ENCODE results near the gene SEMA6A. TPM values are rescaled to one million over a fixed set of nuclear protein-coding genes. Genes with fewer than 3 reads are reported as not detected.

SEMA6A gene
- total and polyA plus RNA-seq, 10 of the 15 experiments (the other 5 are each of a cell fraction or from before 2014, with no cell fraction given) = 0.16 to 10.2 (median 1.1) TPM

DNA sequence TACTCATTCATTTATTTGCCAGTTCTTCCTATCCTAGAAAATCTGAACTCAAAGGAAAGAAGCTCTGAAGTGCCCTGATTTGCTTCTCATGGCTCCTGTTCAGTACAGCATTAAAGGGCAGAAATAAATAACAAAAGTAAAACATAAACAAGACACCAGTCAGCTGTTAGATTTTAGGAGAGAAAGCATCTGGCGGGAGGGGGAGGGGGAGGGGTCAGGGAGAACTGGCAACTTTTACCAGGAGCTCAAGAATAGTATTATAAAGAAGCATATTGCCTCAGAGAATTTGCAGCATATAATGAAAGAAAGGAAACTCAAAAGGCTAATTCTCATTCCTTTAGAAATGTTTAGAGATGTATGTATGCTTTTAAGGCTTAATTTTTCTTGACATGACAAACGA, 68.1 kb downstream of the SEMA6A start:
- POLR2A ChIA-PET = interaction anchor here (0.6 to 0.8 kb wide), 2 partner anchors 45 to 119 kb away, joined by 4 to 6 read pairs; no protein-coding TSS in a partner anchor
- in situ Hi-C loops (cut with MboI) = no loop called here

More for the DNA sequence above, 68.1 kb downstream of the SEMA6A start:
- no peak overlapping the region for H3K4me2 ChIP-seq (ENCODE audit: control insufficient read depth, insufficient read depth)
- no peak for FAIRE-seq
- DNase-seq (ENCODE audit: low read depth, low spot score) = no peak
- ChIA-PET SMC1A (ENCODE audit: uncharacterized antibody, unreplicated experiment) (interaction anchor here (0.9 to 2.4 kb wide), 5 partner anchors 9 to 56 kb away, joined by 3 to 8 read pairs (median 4); no protein-coding TSS in a partner anchor), RAD21 (ENCODE audit: unreplicated experiment) (interaction anchor here (0.6 kb wide), 2 partner anchors 18 to 68 kb away, joined by 3 read pairs; partner anchors contain the start of gene SEMA6A), CTCF (interaction anchor here (0.6 to 1.0 kb wide), 2 partner anchors 298 to 1867 kb away, joined by 3 read pairs; no protein-coding TSS in a partner anchor)
- H3K9ac ChIP-seq (ENCODE audit: control insufficient read depth, insufficient read depth, low read length) = no peak overlapping the region
- H2AFZ ChIP-seq (ENCODE audit: control insufficient read depth, low read depth, low read length) = no peak overlapping the region
- no peak for ATAC-seq
- TF ChIP-seq HCFC1 (IDR thresholded peaks at IDR 0.05; ENCODE audit: low read length) (no peak), EP300 (IDR thresholded peaks at IDR 0.05; ENCODE audit: borderline replicate concordance in 1 of 2, control insufficient read depth in 1 of 2, low read depth in 2 of 2, low read length in 2 of 2) (no peak), RUNX3 (IDR thresholded peaks at IDR 0.05; ENCODE audit: low read length) (no peak), RCOR1 (conservative IDR thresholded peaks at IDR 0.05; ENCODE audit: low read depth, low read length) (no peak), POLR2A (IDR thresholded peaks at IDR 0.05; ENCODE audit: low read depth, low read length) (no peak), ATF3 (IDR thresholded peaks at IDR 0.05; ENCODE audit: borderline replicate concordance, extremely low read depth, low read depth, low read length) (no peak), ZNF24 (IDR thresholded peaks at IDR 0.05) (no peak), SIX5 (IDR thresholded peaks at IDR 0.05; ENCODE audit: low read depth, low read length, severe bottlenecking) (no peak), LARP7 (IDR thresholded peaks at IDR 0.05) (no peak), NKRF (conservative IDR thresholded peaks at IDR 0.05) (no peak), YY1 (IDR thresholded peaks at IDR 0.05; ENCODE audit: low read depth, low read length) (no peak), MTA3 (IDR thresholded peaks at IDR 0.05; ENCODE audit: borderline replicate concordance, low read length) (no peak), RB1 (IDR thresholded peaks at IDR 0.05; ENCODE audit: borderline replicate concordance) (no peak), BACH1 (IDR thresholded peaks at IDR 0.05; ENCODE audit: borderline replicate concordance) (no peak), PAX8 (IDR thresholded peaks at IDR 0.05) (no peak), CHD1 (IDR thresholded peaks at IDR 0.05; ENCODE audit: low read depth, low read length) (no peak)
- no TSS peak for BruUV-seq (replicated peaks)
- H3K4me1 ChIP-seq (ENCODE audit: control insufficient read depth, insufficient read depth, low read length) = no peaks in the 10 kb centered on the region
- no peak overlapping the region for H3K27ac ChIP-seq (ENCODE audit: control insufficient read depth, insufficient read depth)
- H3K79me2 ChIP-seq (ENCODE audit: control insufficient read depth, insufficient read depth, low read length) = no peaks in the 10 kb centered on the region
- no peaks in the 10 kb centered on the region for H3K27me3 ChIP-seq (replicated peaks in 1 of 2; ENCODE audit: control insufficient read depth in 2 of 2, insufficient read depth in 2 of 2, low read length in 1 of 2)
- no peaks in the 10 kb centered on the region for H3K36me3 ChIP-seq (ENCODE audit: control insufficient read depth in 2 of 2, insufficient read depth in 2 of 2, low read length in 1 of 2)
- H4K20me1 ChIP-seq (ENCODE audit: control insufficient read depth, insufficient read depth) = no peaks in the 10 kb centered on the region
- H3K4me3 ChIP-seq = no peak overlapping the region
- whole genome bisulfite sequencing (ENCODE audit: insufficient coverage, insufficient replicate concordance, low lambda C conversion rate, missing lambda C conversion rate) = 25% methylated on average over 2 of the region's 2 CpGs
- intact Hi-C loops (cut with micrococcal nuclease; ENCODE audit: unreplicated experiment) = no loop called here
- no peaks in the 10 kb centered on the region for H3K9me3 ChIP-seq (replicated peaks; ENCODE audit: control insufficient read depth, insufficient read depth, low read length)
